Fibroblast of skin of left quadriceps (primary cell): Measurements from ENCODE around the gene PRR20A.
"Not testable (repeated sequence)": the region's sequence is repeated elsewhere in the genome, so short reads cannot be mapped to it uniquely, and the experiment has no call there.

Experiments used
- DNase-seq, 2 experiments: peaks; one replicate each; pipeline ENCODE4 v3.0.0-alpha.2; 2013; ENCODE audit warnings: low read depth in 2 of 2

The PRR20A gene

GRCh38 chr13:57140235-57140968 lies at the start of gene PRR20A:
Gene PRR20A (plus strand): TSS chr13:57140918. CDS start chr13:57141305, 387 bp downstream.
- not testable (repeated sequence) for DNase-seq

- DNase-seq: no peak
These were observed 25.8 kb upstream of the PRR20A start for GRCh38 chr13:57114945-57115344.

- DNase-seq: no peak
These were observed 17.0 kb upstream of the PRR20A start for GRCh38 chr13:57123681-57124080.

- no peak for DNase-seq
These were observed 11.8 kb upstream of the PRR20A start for GRCh38 chr13:57128909-57129308.

- no peak for DNase-seq
These were observed 4.6 kb upstream of the PRR20A start for GRCh38 chr13:57136093-57136492.

GRCh38 chr13:57137585-57137984 lies 3.1 kb upstream of the PRR20A start:
- DNase-seq: no peak

- no peak for DNase-seq
These were observed 1.7 kb upstream of the PRR20A start for GRCh38 chr13:57138988-57139387.

- not testable (repeated sequence) for DNase-seq
These were observed 937 bp upstream of the PRR20A start for GRCh38 chr13:57139781-57140180.

- not testable (repeated sequence) for DNase-seq
These were observed 6.5 kb downstream of the PRR20A start, which contains the start of gene PRR20B for GRCh38 chr13:57147188-57147587. Gene PRR20B (plus strand): TSS chr13:57147488. CDS start chr13:57147875, 387 bp downstream.

GRCh38 chr13:57148106-57148505 lies 7.4 kb downstream of the PRR20A start:
- not testable (repeated sequence) for DNase-seq

GRCh38 chr13:57153761-57154160 lies 13.0 kb downstream of the PRR20A start, which contains the start of gene PRR20C:
Gene PRR20C (plus strand): TSS chr13:57154061. CDS start chr13:57154448, 387 bp downstream.
- DNase-seq: not testable (repeated sequence)

GRCh38 chr13:57160332-57160731 lies 19.6 kb downstream of the PRR20A start, which contains the start of gene PRR20D:
Gene PRR20D (plus strand): TSS chr13:57160632. CDS start chr13:57161019, 387 bp downstream.
- not testable (repeated sequence) for DNase-seq

GRCh38 chr13:57166897-57167296 lies 26.2 kb downstream of the PRR20A start, which contains the start of gene PRR20E:
Gene PRR20E (plus strand): TSS chr13:57167197. CDS start chr13:57167584, 387 bp downstream.
- not testable (repeated sequence) for DNase-seq

GRCh38 chr13:57191667-57192066 lies 50.9 kb downstream of the PRR20A start:
- no peak for DNase-seq
